IPS-18a (cell line): ENCODE data around the gene ZFAND2B.
A peak's percentile ranks its signal among the peaks of the same experiment; 100 is the strongest.

ENCODE experiments used
- H3K27ac ChIP-seq: one replicate; pipeline ENCODE4 v1.5.1; 2013; ENCODE audit warnings: low read length
- H3K27me3 ChIP-seq: one replicate; pipeline ENCODE4 v1.6.1; 2013; ENCODE audit warnings: mild to moderate bottlenecking, low read length; ENCODE audit not compliant: control insufficient read depth, insufficient read depth
- H3K36me3 ChIP-seq: one replicate; pipeline ENCODE4 v1.6.1; 2013; ENCODE audit warnings: low read depth, low read length; ENCODE audit not compliant: control insufficient read depth
- H3K4me1 ChIP-seq: one replicate; pipeline ENCODE4 v1.6.1; 2013; ENCODE audit warnings: low read depth, low read length; ENCODE audit not compliant: control insufficient read depth
- H3K4me3 ChIP-seq: one replicate; pipeline ENCODE4 v1.5.1; 2013; ENCODE audit warnings: low read length
- H3K9ac ChIP-seq: one replicate; pipeline ENCODE4 v1.6.1; 2013; ENCODE audit warnings: mild to moderate bottlenecking, low read length, moderate library complexity
- H3K9me3 ChIP-seq: one replicate; pipeline ENCODE4 v1.6.1; 2013; ENCODE audit warnings: low read depth, low read length; ENCODE audit not compliant: control insufficient read depth

Gene ZFAND2B

DNA sequence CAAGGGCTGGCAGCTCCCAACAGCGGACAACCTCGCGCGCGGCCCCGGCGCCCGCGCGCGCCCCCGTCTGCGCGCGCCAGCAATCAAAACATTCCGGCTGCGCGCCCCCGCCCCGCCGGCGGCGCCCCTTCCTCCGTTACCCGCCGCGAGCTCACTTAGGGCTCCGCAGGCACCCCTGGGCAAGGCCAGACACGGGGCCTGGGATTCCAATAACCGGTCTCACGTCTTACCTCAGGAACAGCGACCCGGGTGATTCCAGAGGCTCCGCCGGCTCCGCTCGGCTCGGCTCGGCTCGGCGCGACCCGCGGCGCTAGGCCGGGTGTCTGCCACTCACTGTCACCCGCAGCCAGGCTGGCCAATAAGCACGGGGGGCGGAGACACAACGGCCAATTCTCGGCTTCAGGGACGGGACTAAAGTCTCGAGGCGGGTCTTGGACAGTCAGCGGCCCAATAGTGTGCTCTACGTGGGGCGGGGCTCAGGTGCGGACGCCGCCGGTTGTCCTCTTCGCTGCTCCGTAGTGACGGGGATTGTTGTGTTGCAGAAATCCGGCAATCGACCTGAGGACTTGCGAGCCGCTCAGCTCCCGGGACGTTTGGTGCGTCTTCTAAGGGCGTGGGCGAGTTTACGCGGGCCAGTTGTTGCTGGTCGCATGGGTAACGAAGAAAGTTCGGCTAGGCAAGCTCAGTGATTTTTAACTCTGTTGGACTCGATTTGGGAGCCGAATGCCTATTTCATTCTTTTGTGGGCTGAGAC lies 22.9 kb downstream of the ZFAND2B start, which contains the start of the genes ANKZF1 and ATG9A:
Gene ANKZF1, plus strand, starts transcription at position 502 of the 754 bp plus-strand sequence. CDS start 452 bp downstream, outside the sequence.
Gene ATG9A, minus strand, starts transcription at position 332 of the 754 bp plus-strand sequence. CDS start 1,612 bp downstream, outside the sequence.
- H3K27me3 ChIP-seq: no peaks in the 10 kb centered on the region
- peak within 1 kb of the TSS; percentile 83 for H3K27ac ChIP-seq
- H3K9me3 ChIP-seq: no peaks in the 10 kb centered on the region
- peak within 1 kb of the TSS; percentile 98 for H3K4me3 ChIP-seq
- H3K4me1 ChIP-seq: peaks cover 3% of the 10 kb centered on the region
- peaks cover 29% of the 10 kb centered on the region for H3K36me3 ChIP-seq
- H3K9ac ChIP-seq: peak within 1 kb of the TSS; percentile 95

DNA sequence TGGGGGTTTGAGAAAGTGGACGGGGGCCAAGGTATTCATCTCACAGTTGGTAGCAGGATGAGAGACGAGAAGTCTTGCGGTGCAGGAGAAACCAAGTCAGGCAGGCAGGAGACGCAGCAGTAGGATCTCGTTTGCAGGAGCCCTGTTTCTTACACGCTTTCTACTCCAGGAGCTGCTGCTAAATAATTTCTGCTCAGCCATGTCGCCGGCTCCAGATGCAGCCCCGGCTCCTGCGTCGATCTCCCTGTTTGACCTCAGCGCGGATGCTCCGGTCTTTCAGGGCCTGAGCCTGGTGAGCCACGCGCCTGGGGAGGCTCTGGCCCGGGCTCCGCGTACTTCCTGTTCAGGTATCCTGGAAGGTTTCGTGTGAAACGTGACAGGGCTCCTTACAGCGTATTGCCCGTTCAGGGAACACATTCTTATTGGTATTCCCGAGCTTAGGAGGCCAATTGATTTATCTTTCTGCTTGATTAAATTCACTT lies 23.5 kb downstream of the ZFAND2B start:
- H3K9me3 ChIP-seq: no peaks in the 10 kb centered on the region
- H3K4me3 ChIP-seq: peak overlapping the region; percentile 98
- H3K9ac ChIP-seq: peak overlapping the region; percentile 95
- H3K27ac ChIP-seq: peak overlapping the region; percentile 83
- no peaks in the 10 kb centered on the region for H3K27me3 ChIP-seq
- H3K4me1 ChIP-seq: peaks cover 3% of the 10 kb centered on the region
- peaks cover 29% of the 10 kb centered on the region for H3K36me3 ChIP-seq

DNA sequence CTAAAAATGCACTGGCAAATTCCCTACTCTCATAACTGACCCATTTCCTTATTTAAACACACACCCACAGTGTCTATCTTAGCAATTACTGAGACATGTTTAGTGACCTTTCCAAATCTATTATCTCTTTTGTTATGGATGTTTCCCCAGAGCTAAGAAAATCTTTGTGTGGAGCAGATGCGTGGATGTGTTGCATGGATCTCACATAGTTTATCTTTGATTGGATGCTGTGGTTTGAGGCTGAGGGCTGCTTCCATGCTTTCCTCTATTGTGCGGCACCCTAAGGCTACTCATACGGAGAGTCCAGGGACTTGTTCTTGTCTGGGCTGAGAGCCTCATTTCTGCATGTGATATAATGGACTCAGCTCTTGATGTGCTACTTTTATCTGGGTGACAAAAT lies 27.7 kb downstream of the ZFAND2B start:
- H3K27me3 ChIP-seq: no peaks in the 10 kb centered on the region
- H3K36me3 ChIP-seq: peaks cover 59% of the 10 kb centered on the region
- H3K27ac ChIP-seq: no peak overlapping the region
- H3K9me3 ChIP-seq: no peaks in the 10 kb centered on the region
- no peak overlapping the region for H3K4me3 ChIP-seq
- H3K4me1 ChIP-seq: peaks cover 3% of the 10 kb centered on the region
- no peak overlapping the region for H3K9ac ChIP-seq

DNA sequence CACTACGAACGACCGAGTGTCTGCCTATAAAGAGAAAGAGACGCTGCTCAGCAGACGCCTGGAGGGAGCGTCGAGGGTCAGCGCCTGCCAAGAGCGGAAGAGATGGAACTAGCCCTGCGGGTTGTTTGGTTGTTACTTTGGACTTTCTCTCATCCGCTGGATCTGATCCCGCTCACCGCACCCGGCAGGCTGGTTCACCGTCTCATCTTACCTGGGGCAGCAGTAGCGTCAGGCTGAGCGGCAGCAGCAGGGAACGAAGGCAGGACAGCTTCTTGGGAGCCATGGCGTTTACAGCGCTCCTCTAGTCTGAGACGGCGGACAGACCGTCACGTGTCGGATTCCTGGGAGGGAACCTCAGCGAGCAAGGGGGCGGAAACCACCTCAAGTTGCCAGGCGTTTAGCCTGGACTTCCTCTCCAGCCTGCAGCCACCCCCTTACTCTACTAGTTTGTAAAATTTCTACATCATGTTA lies 36.7 kb downstream of the ZFAND2B start:
- peaks cover 9% of the 10 kb centered on the region for H3K36me3 ChIP-seq

DNA sequence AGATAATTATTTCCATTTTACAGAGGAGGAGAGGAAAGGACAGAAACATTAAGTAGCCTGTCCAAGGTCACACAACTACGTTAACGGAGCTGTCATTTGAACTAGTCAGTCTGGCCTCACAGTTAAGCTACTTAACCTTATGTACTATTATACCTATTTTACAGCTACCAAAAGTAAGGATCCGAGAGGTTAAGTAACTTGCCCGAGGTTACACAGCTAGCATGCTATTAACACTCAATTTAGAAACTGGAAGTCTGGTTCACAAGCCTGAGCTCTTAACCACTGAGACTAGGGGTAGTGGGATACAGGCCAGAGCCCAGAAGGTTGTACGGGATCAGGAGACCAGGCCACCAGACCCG lies 38.2 kb downstream of the ZFAND2B start:
- Histone ChIP-seq H3K9me3 (no peaks in the 10 kb centered on the region), H3K36me3 (peaks cover 5% of the 10 kb centered on the region), H3K27ac (peak overlapping the region; percentile 71), H3K4me3 (peak overlapping the region; percentile 88), H3K4me1 (peaks cover 5% of the 10 kb centered on the region), H3K9ac (peak overlapping the region; percentile 90), H3K27me3 (no peaks in the 10 kb centered on the region)

More for the DNA sequence above, 36.7 kb downstream of the ZFAND2B start:
- H3K4me1 ChIP-seq: peaks cover 5% of the 10 kb centered on the region
- no peaks in the 10 kb centered on the region for H3K9me3 ChIP-seq
- H3K27ac ChIP-seq: no peak overlapping the region
- H3K9ac ChIP-seq: no peak overlapping the region
- H3K27me3 ChIP-seq: no peaks in the 10 kb centered on the region
- no peak overlapping the region for H3K4me3 ChIP-seq

DNA sequence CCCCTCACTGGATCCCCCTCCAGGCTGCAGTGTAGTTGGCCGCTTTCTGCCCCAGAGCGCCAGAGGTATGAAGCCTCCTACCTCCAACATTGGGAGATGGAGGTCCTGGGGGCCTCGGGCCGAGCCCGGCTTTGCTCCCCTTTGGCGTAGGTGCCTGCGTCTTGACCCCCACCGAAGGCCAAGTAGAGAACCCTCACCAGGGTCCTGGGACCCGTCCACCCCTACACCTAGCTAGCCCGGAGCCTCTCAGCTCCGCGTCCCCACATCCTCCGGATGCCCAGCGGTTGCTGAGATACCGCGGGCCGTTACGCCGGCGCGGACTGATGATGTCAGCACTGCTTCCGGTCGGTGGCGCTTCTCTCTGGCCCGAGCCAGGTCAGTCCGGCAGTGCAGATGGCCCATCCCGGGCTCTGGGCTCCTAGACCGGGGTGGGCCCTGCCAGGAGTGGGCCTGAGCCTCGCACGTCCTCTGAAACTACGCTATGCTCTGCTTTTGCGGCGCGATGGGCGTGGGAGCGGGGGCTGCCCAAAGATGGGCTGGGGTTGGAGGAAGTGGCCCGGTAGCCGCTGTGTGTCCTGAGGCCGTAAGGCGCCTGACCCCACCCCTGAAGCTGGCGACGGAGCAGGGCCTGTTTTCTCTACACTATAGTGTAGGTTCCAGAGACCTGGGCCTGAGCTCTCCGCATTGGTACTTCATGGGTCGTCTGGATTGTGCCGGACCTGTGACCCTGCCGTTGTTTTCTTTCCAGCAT lies 38.7 kb downstream of the ZFAND2B start, which contains the start of the genes GLB1L and STK16:
Gene GLB1L, minus strand, starts transcription at position 297 of the 751 bp plus-strand sequence. CDS start 1,871 bp downstream, outside the sequence.
Gene STK16, plus strand, starts transcription at position 332 of the 751 bp plus-strand sequence. CDS start 521 bp downstream, outside the sequence.
- Histone ChIP-seq H3K27ac (peak within 1 kb of the TSS; percentile 71), H3K9ac (peak within 1 kb of the TSS; percentile 90), H3K9me3 (no peaks in the 10 kb centered on the region), H3K4me1 (peaks cover 5% of the 10 kb centered on the region), H3K4me3 (peak within 1 kb of the TSS; percentile 88), H3K27me3 (no peaks in the 10 kb centered on the region), H3K36me3 (peaks cover 8% of the 10 kb centered on the region)

DNA sequence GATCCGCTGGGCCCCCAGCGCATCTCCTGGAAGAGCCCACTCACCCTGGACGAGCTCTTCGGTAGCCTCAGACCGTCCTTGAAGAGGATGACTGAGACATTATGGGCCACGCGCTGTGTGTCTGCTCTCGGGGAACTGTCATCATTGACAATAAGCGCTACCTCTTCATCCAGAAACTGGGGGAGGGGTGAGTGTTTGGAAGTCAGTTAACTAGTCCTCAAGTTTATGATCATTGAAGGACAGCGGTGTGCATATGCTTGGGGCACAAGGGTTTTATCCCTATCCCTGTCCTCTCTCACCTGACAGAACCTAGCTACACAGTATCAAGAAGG lies 39.3 kb downstream of the ZFAND2B start:
- H3K27me3 ChIP-seq: no peaks in the 10 kb centered on the region
- no peaks in the 10 kb centered on the region for H3K9me3 ChIP-seq
- H3K36me3 ChIP-seq: peaks cover 12% of the 10 kb centered on the region
- peaks cover 5% of the 10 kb centered on the region for H3K4me1 ChIP-seq
- peak overlapping the region; percentile 88 for H3K4me3 ChIP-seq
- H3K9ac ChIP-seq: peak overlapping the region; percentile 90
- peak overlapping the region; percentile 71 for H3K27ac ChIP-seq

DNA sequence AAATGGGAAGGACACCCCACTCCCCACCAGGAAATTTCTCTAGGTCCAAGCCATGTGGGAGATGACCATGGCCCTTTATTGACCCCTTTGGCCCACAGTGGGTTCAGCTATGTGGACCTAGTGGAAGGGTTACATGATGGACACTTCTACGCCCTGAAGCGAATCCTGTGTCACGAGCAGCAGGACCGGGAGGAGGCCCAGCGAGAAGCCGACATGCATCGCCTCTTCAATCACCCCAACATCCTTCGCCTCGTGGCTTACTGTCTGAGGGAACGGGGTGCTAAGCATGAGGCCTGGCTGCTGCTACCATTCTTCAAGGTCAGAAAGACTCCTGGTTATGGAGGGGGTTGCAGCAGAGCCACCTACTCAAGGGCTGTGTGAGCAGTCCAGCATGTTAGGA lies 40.0 kb downstream of the ZFAND2B start:
- Histone ChIP-seq H3K4me3 (peak overlapping the region; percentile 88), H3K9me3 (no peaks in the 10 kb centered on the region), H3K27me3 (peaks cover 6% of the 10 kb centered on the region), H3K4me1 (peaks cover 5% of the 10 kb centered on the region), H3K9ac (no peak overlapping the region), H3K27ac (no peak overlapping the region), H3K36me3 (peaks cover 12% of the 10 kb centered on the region)

DNA sequence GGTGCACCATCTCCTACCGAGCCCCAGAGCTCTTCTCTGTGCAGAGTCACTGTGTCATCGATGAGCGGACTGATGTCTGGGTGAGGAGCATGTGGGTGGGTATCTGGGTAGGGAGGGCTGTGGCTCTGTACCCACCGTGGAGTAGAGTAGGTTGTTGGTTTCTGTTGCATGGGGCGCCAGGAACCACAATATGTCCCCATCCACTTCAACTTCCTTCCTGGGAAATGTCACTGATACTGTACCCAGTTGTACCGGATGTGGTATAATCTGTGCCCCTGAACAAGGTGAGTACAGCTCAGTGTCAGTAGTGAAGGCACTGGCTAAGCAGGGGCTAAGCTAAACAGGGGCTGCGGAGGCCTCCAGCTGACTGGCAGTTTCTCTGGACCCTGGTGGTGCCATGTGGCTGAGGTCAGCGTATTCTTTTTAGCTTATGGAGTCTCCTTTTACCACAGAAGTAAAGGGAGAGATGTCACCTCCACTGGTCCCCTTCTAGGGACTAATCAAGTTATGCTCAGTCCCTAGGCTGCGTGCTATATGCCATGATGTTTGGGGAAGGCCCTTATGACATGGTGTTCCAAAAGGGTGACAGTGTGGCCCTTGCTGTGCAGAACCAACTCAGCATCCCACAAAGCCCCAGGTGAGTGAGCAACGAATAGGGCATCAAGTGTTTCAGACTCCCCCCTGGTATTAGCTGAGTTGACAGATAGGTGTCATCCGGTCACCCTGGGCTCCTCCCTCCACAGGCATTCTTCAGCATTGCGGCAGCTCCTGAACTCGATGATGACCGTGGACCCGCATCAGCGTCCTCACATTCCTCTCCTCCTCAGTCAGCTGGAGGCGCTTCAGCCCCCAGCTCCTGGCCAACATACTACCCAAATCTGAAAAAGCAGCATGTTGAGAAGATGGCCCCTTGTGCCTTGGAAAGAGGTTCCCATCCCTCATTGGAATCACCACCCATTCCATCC lies 41.4 kb downstream of the ZFAND2B start:
- no peak overlapping the region for H3K4me3 ChIP-seq
- H3K36me3 ChIP-seq: peaks cover 12% of the 10 kb centered on the region
- no peak overlapping the region for H3K27ac ChIP-seq
- H3K4me1 ChIP-seq: peaks cover 11% of the 10 kb centered on the region
- H3K9me3 ChIP-seq: no peaks in the 10 kb centered on the region
- peaks cover 20% of the 10 kb centered on the region for H3K27me3 ChIP-seq
- H3K9ac ChIP-seq: no peak overlapping the region

DNA sequence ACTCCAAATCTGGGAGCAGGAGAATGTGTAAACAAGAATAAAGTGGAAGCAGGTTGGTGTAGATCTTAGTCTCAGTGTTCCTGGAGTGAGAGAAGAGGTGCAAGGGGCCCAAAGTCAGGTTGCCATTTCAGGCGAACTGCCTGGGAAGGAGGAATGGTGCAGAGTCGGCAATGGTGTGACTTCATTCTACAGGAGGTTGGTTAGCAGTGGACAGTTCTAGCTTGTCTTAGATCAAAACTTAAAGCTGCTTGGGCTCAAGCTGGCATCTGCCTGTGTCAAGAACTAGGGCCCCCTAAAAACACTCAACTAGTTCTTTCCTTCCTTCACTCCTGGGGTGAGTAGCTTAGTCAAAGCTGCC lies 42.2 kb downstream of the ZFAND2B start:
- H3K9me3 ChIP-seq: no peaks in the 10 kb centered on the region
- peaks cover 28% of the 10 kb centered on the region for H3K27me3 ChIP-seq
- peaks cover 12% of the 10 kb centered on the region for H3K36me3 ChIP-seq
- no peak overlapping the region for H3K27ac ChIP-seq
- H3K4me3 ChIP-seq: no peak overlapping the region
- H3K4me1 ChIP-seq: peaks cover 15% of the 10 kb centered on the region
- H3K9ac ChIP-seq: no peak overlapping the region
